ENCODE measurements around the gene PPP2R5E.

DNA sequence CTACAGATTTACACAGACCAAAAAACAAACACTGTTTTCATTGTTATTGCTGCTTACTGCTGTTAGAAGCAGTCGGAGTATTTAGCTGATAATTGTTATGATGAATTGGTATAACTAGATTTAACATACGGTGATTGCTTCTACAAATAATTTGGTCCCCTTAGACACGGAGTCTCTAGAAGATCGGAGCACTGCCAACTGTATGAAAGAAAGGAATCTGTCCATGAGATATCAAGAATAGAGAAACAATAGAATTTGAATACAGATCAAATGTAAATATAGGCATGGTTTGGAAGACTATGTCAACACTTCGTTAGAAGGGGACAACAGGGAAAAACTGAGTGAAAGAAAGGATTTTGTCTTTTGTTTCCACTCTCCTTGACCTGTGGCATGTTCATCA lies 110.9 kb downstream of the PPP2R5E start:
- TF ChIP-seq EZH2 (IDR thresholded peaks at IDR 0.05) (no peak), EZH2phosphoT487 (IDR thresholded peaks at IDR 0.05; ENCODE audit: borderline replicate concordance) (no peak), ZNF274 (IDR thresholded peaks at IDR 0.05; ENCODE audit: low read depth, low read length) (no peak), POLR2A (IDR thresholded peaks at IDR 0.05; ENCODE audit: borderline replicate concordance, extremely low read depth, insufficient read depth, insufficient read length) (no peak), RAD21 (IDR thresholded peaks at IDR 0.05; ENCODE audit: low read depth) (no peak), POLR2AphosphoS5 (IDR thresholded peaks at IDR 0.05; ENCODE audit: low read depth, low read length) (no peak), YY1 (IDR thresholded peaks at IDR 0.05; ENCODE audit: extremely low read depth, insufficient replicate concordance, low read depth, low read length) (no peak)
- TF ChIP-seq, protein P1, sequence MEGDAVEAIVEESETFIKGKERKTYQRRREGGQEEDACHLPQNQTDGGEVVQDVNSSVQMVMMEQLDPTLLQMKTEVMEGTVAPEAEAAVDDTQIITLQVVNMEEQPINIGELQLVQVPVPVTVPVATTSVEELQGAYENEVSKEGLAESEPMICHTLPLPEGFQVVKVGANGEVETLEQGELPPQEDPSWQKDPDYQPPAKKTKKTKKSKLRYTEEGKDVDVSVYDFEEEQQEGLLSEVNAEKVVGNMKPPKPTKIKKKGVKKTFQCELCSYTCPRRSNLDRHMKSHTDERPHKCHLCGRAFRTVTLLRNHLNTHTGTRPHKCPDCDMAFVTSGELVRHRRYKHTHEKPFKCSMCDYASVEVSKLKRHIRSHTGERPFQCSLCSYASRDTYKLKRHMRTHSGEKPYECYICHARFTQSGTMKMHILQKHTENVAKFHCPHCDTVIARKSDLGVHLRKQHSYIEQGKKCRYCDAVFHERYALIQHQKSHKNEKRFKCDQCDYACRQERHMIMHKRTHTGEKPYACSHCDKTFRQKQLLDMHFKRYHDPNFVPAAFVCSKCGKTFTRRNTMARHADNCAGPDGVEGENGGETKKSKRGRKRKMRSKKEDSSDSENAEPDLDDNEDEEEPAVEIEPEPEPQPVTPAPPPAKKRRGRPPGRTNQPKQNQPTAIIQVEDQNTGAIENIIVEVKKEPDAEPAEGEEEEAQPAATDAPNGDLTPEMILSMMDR (IDR thresholded peaks at IDR 0.05 in 2 of 3, conservative IDR thresholded peaks at IDR 0.05 in 1 of 3; ENCODE audit: borderline replicate concordance in 1 of 3, insufficient read depth in 1 of 3, low read depth in 2 of 3, low read length in 2 of 3) = no peak
- TF ChIP-seq, protein P2, sequence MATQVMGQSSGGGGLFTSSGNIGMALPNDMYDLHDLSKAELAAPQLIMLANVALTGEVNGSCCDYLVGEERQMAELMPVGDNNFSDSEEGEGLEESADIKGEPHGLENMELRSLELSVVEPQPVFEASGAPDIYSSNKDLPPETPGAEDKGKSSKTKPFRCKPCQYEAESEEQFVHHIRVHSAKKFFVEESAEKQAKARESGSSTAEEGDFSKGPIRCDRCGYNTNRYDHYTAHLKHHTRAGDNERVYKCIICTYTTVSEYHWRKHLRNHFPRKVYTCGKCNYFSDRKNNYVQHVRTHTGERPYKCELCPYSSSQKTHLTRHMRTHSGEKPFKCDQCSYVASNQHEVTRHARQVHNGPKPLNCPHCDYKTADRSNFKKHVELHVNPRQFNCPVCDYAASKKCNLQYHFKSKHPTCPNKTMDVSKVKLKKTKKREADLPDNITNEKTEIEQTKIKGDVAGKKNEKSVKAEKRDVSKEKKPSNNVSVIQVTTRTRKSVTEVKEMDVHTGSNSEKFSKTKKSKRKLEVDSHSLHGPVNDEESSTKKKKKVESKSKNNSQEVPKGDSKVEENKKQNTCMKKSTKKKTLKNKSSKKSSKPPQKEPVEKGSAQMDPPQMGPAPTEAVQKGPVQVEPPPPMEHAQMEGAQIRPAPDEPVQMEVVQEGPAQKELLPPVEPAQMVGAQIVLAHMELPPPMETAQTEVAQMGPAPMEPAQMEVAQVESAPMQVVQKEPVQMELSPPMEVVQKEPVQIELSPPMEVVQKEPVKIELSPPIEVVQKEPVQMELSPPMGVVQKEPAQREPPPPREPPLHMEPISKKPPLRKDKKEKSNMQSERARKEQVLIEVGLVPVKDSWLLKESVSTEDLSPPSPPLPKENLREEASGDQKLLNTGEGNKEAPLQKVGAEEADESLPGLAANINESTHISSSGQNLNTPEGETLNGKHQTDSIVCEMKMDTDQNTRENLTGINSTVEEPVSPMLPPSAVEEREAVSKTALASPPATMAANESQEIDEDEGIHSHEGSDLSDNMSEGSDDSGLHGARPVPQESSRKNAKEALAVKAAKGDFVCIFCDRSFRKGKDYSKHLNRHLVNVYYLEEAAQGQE (IDR thresholded peaks at IDR 0.05; ENCODE audit: low read depth) = no peak
- TF ChIP-seq, protein P3, sequence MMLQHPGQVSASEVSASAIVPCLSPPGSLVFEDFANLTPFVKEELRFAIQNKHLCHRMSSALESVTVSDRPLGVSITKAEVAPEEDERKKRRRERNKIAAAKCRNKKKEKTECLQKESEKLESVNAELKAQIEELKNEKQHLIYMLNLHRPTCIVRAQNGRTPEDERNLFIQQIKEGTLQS (IDR thresholded peaks at IDR 0.05) = no peak
